Measurements from ENCODE around the gene OS9. TPM values are rescaled to one million over a fixed set of nuclear protein-coding genes. Genes with fewer than 3 reads are reported as not detected.
A peak's percentile ranks its signal among the peaks of the same experiment; 100 is the strongest.

The OS9 gene
- total RNA-seq, 1 experiment from 2014 or later: 145 TPM

DNA sequence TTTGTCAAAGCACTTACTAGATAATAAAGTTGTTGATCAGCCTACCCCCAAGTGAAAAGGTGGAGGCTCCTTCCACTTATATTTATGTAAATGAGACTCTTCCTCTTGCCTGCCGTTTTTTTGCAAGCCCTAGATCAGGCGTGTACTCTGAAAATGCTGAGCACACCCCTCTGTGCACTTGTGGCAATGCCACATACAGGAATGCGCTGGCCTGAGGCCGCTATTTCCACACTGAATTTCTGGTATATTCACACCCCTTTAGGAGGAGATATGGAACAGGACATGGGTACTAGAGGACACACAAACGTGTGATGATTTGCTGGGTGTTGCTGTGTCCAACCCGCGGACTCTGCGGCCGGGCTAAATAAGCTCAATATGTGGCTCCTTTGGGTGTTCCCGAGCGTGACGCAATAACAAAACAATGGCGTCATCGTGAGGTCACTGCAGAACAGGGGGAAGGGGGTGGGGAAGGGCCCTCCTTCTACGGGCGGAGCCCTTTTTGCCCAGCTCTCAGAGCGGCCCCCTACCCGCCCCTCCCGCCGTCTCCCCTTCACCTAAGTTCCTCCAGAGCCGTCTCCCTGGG is 50.4 kb downstream of the OS9 start:
- POLR2A ChIA-PET (ENCODE audit: unreplicated experiment): interaction anchor here (0.5 to 0.6 kb wide), 3 partner anchors 10 to 219 kb away, joined by 3 to 5 read pairs (median 4); no protein-coding TSS in a partner anchor
- ATAC-seq (no peak; the same call in 1 of the 2 replicates), DNase-seq (no peak)
- Histone ChIP-seq H3K9me3 (ENCODE audit: low read length) (no peaks in the 10 kb centered on the region), H2AFZ (ENCODE audit: low read length) (peak overlapping the region; percentile 76; the same call in 1 of the 2 replicates), H3K36me3 (ENCODE audit: low read depth, low read length) (peaks cover 18% of the 10 kb centered on the region), H3K27me3 (ENCODE audit: low read length) (peaks cover 7% of the 10 kb centered on the region), H3K9ac (ENCODE audit: low read length) (peak overlapping the region; percentile 88; the same call in 1 of the 2 replicates), H3K9me2 (replicated peaks; ENCODE audit: low read length) (no peaks in the 10 kb centered on the region), H4K20me1 (ENCODE audit: low read length) (no peaks in the 10 kb centered on the region), H3K4me2 (ENCODE audit: low read length) (peak overlapping the region; percentile 97), H3K4me3 (ENCODE audit: low read length) (peak overlapping the region; percentile 86), H3K79me2 (ENCODE audit: low read length) (peaks cover 3% of the 10 kb centered on the region; the same call in 1 of the 2 replicates), H3F3A (ENCODE audit: low read length, unreplicated experiment) (peaks cover 4% of the 10 kb centered on the region), H3K27ac (ENCODE audit: low read length) (no peak overlapping the region), H3K4me1 (ENCODE audit: insufficient read depth, low read length) (no peaks in the 10 kb centered on the region; the same call in 1 of the 2 replicates)
- TF ChIP-seq, protein P1, sequence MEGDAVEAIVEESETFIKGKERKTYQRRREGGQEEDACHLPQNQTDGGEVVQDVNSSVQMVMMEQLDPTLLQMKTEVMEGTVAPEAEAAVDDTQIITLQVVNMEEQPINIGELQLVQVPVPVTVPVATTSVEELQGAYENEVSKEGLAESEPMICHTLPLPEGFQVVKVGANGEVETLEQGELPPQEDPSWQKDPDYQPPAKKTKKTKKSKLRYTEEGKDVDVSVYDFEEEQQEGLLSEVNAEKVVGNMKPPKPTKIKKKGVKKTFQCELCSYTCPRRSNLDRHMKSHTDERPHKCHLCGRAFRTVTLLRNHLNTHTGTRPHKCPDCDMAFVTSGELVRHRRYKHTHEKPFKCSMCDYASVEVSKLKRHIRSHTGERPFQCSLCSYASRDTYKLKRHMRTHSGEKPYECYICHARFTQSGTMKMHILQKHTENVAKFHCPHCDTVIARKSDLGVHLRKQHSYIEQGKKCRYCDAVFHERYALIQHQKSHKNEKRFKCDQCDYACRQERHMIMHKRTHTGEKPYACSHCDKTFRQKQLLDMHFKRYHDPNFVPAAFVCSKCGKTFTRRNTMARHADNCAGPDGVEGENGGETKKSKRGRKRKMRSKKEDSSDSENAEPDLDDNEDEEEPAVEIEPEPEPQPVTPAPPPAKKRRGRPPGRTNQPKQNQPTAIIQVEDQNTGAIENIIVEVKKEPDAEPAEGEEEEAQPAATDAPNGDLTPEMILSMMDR (conservative IDR thresholded peaks at IDR 0.05; ENCODE audit: low read depth, low read length): no peak
- TF ChIP-seq EZH2 (IDR thresholded peaks at IDR 0.05; ENCODE audit: low read length, unreplicated experiment) (no peak), EZH2phosphoT487 (IDR thresholded peaks at IDR 0.05; ENCODE audit: borderline replicate concordance, low read length) (no peak)
- TSS peak; percentile 22 for BruUV-seq (replicated peaks)
- intact Hi-C loops (cut with micrococcal nuclease): no loop called here
- CTCF ChIA-PET: interaction anchor here (1.2 kb wide), 1 partner anchor 18 kb away, joined by 3 read pairs; no protein-coding TSS in a partner anchor

DNA sequence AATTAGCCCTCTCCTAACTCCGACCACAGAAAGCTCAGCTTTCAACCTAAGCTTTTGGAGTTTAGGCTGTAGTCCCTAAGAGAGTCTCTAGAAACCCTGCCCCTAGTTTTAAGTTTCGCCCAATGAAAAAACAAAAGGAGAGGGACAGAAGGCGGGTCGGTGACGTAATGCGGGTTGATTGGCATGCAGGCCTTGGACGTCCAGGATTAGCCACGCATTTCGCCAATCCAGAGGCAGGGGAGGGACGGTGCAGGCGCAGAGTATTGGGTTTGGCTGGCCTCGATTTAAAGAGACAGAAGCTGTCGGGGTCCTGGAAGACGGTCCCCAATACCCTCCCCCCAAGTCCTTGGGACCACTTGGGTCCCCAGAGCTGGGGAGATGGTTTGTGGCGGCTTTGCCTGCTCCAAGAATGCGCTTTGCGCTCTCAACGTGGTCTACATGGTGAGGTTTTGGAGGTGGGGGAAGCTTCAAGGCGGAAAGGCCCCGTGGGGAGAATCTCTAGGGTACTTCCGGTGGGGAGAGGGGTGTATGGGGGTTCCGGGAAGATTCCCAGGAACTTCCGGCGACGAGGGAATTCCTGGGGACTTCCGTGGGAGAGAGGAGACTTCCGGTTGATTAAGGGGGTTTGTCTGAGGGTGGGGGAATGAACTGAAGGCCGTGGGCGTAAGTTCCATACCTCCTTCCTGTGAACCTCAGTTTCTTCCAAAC is 51.0 kb downstream of the OS9 start, which contains the start of gene TSPAN31:
Gene TSPAN31 (plus strand): TSS at position 263 of the 708 bp plus-strand sequence. CDS start 116 bp downstream, at position 379.
- Histone ChIP-seq H3K4me1 (ENCODE audit: insufficient read depth, low read length) (no peaks in the 10 kb centered on the region; the same call in 1 of the 2 replicates), H3K36me3 (ENCODE audit: low read depth, low read length) (peaks cover 22% of the 10 kb centered on the region), H3K9me3 (ENCODE audit: low read length) (no peaks in the 10 kb centered on the region), H2AFZ (ENCODE audit: low read length) (peak within 1 kb of the TSS; percentile 76), H3K9ac (ENCODE audit: low read length) (peak within 1 kb of the TSS; percentile 88), H3F3A (ENCODE audit: low read length, unreplicated experiment) (peaks cover 4% of the 10 kb centered on the region), H3K9me2 (replicated peaks; ENCODE audit: low read length) (no peaks in the 10 kb centered on the region), H3K79me2 (ENCODE audit: low read length) (peaks cover 9% of the 10 kb centered on the region; the same call in 1 of the 2 replicates), H3K27me3 (ENCODE audit: low read length) (peaks cover under 1% of the 10 kb centered on the region; the same call in 1 of the 2 replicates), H3K27ac (ENCODE audit: low read length) (peak within 1 kb of the TSS; percentile 57), H3K4me2 (ENCODE audit: low read length) (peak within 1 kb of the TSS; percentile 97), H4K20me1 (ENCODE audit: low read length) (no peaks in the 10 kb centered on the region), H3K4me3 (ENCODE audit: low read length) (peak within 1 kb of the TSS; percentile 86)
- ChIA-PET POLR2A (ENCODE audit: unreplicated experiment) (interaction anchor here (0.5 kb wide), 1 partner anchor 37 kb away, joined by 4 read pairs; no protein-coding TSS in a partner anchor), CTCF (interaction anchor here (1.2 kb wide), 1 partner anchor 18 kb away, joined by 3 read pairs; no protein-coding TSS in a partner anchor)
- intact Hi-C loops (cut with micrococcal nuclease): no loop called here
- ATAC-seq (peak; percentile 97), DNase-seq (peak; percentile 97)
- no peak for TF ChIP-seq EZH2 (IDR thresholded peaks at IDR 0.05; ENCODE audit: low read length, unreplicated experiment)
- TF ChIP-seq EZH2phosphoT487 (IDR thresholded peaks at IDR 0.05; ENCODE audit: borderline replicate concordance, low read length): no peak
- TF ChIP-seq, protein P1 (conservative IDR thresholded peaks at IDR 0.05; ENCODE audit: low read depth, low read length): no peak
- BruUV-seq (replicated peaks): no TSS peak

Data from PC-3 (cell line).